HFFc6 (cell line): Measurements from ENCODE around the gene RCE1. TPM values are rescaled to one million over a fixed set of nuclear protein-coding genes. Genes with fewer than 3 reads are reported as not detected.

Experiments used
- DNase-seq: peaks from one replicate; pipeline ENCODE4 v3.0.0-alpha.2; 2018
- H3K27ac Mint-ChIP-seq: 2 replicates; pipeline ENCODE4 v1.8.0; 2020; ENCODE audit warnings: mild to moderate bottlenecking, mixed read lengths
- H3K27me3 Mint-ChIP-seq: 2 replicates; pipeline ENCODE4 v1.8.0; 2021; ENCODE audit warnings: mild to moderate bottlenecking, moderate library complexity, mixed read lengths; ENCODE audit not compliant: insufficient read depth
- H3K36me3 Mint-ChIP-seq: 2 replicates; pipeline ENCODE4 v1.8.0; 2021; ENCODE audit warnings: low read depth, mixed read lengths
- H3K4me1 Mint-ChIP-seq: 2 replicates; pipeline ENCODE4 v1.8.0; 2020; ENCODE audit warnings: low read depth, mixed read lengths
- H3K4me3 Mint-ChIP-seq: 2 replicates; pipeline ENCODE4 v1.8.0; 2020; ENCODE audit warnings: mild to moderate bottlenecking, moderate library complexity, mixed read lengths
- H3K9me3 Mint-ChIP-seq: 2 replicates; pipeline ENCODE4 v1.8.0; 2020; ENCODE audit warnings: mild to moderate bottlenecking, mixed read lengths
- total RNA-seq, 6 experiments: library from RNA; stranded (reverse); fragmentation: NEBNext Ultra II Directional; extraction: Animal tissue kit (Norgen Biotek cat#: 25700); gene quantifications; 2 replicates in 1 of 6; 3 replicates in 5 of 6; pipeline ENCODE4 v1.2.3, GENCODE V29; 2021
- TF ChIP-seq, protein P1 (sequence below): fragments of 200-600 bp; sonication (generic); IDR thresholded peaks from 2 replicates; pipeline ENCODE4 v1.5.0; 2021; ENCODE audit warnings: antibody characterized with exemption, mild to moderate bottlenecking

Gene RCE1
- total RNA-seq, 6 experiments from 2014 or later, result 13.7 to 18.5 (median 16.3) TPM

DNA sequence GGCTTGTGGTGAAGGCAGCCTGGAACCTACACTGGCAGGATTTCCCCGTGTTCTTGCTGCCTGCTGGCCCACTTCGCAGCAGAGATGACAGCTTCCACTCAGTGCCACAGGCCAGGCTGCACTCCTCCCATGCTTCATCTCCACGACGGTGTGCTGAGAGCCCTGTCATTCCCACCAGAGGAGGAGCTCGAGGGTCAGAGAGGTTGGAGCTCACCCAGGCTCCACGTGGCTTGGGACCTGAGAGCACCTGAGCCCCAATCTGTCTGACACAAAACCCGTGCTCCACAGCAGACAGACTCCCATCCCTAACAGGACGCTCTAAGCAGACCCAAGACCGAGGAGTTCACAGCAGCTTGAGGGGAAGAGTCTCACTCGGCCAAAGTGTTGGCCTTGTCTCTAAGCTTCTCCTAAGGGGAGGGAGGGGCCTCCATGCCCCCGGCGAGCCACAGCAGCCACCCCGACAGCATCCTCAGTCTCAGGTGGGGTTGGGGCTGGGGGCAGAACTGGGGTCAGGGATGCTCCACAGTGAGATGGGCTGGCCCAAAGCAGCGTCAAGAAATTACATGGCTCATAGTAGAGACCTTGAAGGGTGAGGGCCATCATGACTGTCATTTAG, 24.3 kb downstream of the RCE1 start:
- Mint-ChIP-seq H3K4me3 (no peak overlapping the region), H3K36me3 (peaks cover 4% of the 10 kb centered on the region; the same call in 1 of the 2 replicates), H3K4me1 (no peaks in the 10 kb centered on the region), H3K9me3 (no peaks in the 10 kb centered on the region), H3K27ac (no peak overlapping the region), H3K27me3 (peaks cover 6% of the 10 kb centered on the region)
- no peak for DNase-seq
- TF ChIP-seq, protein P1, sequence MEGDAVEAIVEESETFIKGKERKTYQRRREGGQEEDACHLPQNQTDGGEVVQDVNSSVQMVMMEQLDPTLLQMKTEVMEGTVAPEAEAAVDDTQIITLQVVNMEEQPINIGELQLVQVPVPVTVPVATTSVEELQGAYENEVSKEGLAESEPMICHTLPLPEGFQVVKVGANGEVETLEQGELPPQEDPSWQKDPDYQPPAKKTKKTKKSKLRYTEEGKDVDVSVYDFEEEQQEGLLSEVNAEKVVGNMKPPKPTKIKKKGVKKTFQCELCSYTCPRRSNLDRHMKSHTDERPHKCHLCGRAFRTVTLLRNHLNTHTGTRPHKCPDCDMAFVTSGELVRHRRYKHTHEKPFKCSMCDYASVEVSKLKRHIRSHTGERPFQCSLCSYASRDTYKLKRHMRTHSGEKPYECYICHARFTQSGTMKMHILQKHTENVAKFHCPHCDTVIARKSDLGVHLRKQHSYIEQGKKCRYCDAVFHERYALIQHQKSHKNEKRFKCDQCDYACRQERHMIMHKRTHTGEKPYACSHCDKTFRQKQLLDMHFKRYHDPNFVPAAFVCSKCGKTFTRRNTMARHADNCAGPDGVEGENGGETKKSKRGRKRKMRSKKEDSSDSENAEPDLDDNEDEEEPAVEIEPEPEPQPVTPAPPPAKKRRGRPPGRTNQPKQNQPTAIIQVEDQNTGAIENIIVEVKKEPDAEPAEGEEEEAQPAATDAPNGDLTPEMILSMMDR, result no peak

DNA sequence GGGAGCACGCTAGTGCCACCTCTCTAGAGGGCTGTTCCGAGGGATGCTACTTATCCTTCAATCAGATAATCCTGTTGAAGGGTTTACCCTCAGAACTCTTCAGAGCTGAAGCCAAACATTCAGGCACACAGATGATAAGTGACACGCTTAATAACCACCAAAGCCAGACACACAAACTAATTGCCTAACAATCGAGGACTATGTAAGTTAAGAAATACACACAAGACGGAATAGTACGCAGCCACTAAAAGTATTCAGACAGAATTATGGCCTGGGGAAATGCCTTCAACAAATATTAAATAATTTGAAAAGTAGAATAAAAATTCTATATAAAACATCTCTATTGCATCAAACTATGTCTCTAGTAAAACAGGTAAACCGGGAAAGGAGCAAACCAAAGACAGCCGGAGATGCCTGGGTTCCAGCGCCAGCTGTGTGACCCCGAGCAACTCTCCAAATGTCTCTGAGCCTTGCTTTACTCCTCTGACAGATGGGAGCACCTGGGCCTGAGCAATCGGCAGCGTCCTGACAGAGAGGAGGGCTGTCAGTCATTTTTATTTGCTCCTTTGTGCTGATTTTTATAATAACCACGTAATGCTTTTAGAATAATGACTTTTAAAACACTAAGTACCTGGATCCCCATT, 25.0 kb downstream of the RCE1 start:
- TF ChIP-seq, protein P1, result no peak
- H3K27me3 Mint-ChIP-seq, result peaks cover 3% of the 10 kb centered on the region
- no peak overlapping the region for H3K4me3 Mint-ChIP-seq
- no peak overlapping the region for H3K27ac Mint-ChIP-seq
- H3K36me3 Mint-ChIP-seq, result peaks cover 4% of the 10 kb centered on the region; the same call in 1 of the 2 replicates
- H3K9me3 Mint-ChIP-seq, result no peaks in the 10 kb centered on the region
- H3K4me1 Mint-ChIP-seq, result no peaks in the 10 kb centered on the region
- DNase-seq, result no peak

DNA sequence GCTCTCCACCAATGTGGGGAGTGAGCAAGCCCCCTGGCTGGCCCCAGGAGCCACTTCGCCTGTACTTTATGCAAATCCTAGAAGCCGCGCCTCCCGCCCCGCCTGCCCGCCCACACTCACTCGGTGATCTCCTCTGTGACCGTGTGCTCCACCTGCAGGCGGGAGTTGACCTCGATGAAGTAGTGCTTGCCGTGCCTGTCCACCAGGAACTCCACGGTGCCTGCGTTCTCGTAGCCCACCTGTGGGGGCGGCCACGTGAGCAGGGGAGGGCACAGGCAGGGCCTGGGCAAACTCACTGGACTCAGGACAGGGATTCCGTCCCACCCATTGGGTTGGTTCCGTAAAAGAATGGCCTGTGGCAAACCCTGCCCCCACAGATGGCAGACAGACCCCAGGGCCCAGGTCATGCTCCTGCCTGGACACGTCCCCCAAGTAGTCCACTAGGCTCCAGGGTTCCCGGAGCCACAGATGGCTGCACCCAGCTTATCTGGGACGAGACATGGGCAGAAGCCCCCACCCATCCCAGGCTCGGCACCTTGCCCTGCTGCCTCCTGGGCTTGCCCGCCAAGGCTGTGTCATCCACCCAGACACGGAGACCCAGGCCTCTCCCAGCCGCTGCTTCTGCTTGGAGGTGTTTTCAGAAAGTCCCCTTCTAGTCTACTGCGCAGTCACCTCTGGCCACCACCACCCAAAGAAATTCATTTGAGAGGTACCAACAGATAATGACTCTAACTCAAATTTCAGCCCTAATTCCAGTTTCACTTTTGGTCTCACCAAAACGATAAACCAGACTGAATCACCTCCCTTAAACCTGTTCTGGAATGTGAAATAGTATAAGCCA, 25.7 kb downstream of the RCE1 start:
- Mint-ChIP-seq H3K27ac (no peak overlapping the region), H3K27me3 (peaks cover 4% of the 10 kb centered on the region), H3K4me1 (no peaks in the 10 kb centered on the region), H3K9me3 (no peaks in the 10 kb centered on the region), H3K4me3 (no peak overlapping the region), H3K36me3 (peaks cover 4% of the 10 kb centered on the region; the same call in 1 of the 2 replicates)
- TF ChIP-seq, protein P1, result peak; percentile 24; the same call in 1 of the 2 replicates
- no peak for DNase-seq

DNA sequence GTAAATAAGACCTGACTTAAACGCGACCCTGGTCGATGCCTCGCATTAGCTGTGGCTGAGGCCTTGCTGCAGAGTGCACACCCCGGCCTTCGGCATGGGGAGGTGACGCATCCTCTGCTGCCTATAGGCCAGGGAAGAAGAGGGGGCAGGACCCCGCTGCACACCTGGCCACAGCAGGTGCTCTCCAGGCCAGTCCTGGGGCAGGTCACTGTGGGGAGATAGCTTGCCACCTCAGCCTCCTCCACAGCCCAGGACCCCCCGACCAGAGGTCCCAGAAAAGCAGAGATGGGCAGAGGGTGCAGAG, 26.3 kb downstream of the RCE1 start:
- H3K4me1 Mint-ChIP-seq, result no peaks in the 10 kb centered on the region
- no peak overlapping the region for H3K4me3 Mint-ChIP-seq
- TF ChIP-seq, protein P1, result no peak
- DNase-seq, result no peak
- peaks cover 4% of the 10 kb centered on the region for H3K27me3 Mint-ChIP-seq
- H3K36me3 Mint-ChIP-seq, result peaks cover 4% of the 10 kb centered on the region; the same call in 1 of the 2 replicates
- no peaks in the 10 kb centered on the region for H3K9me3 Mint-ChIP-seq
- H3K27ac Mint-ChIP-seq, result no peak overlapping the region

DNA sequence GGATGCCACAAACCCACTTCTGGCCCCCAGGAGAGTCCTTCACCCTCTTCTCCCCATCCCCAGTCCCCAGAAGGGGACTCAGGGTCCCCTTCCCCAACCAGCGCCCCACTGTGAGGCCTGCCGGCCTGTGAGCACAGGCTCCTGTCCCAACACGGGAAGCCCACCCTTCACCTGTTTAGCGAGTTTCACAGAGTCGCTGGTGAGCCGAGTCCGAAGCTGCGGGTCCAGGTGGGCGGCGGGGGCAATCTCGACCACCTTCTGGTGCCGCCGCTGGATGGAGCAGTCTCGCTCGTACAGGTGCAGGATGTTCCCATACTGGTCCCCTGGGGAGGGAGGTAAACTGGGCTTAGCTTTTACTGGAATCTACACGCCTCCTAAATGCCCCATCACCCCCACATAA, 26.9 kb downstream of the RCE1 start:
- TF ChIP-seq, protein P1, result no peak
- peaks cover 4% of the 10 kb centered on the region for H3K27me3 Mint-ChIP-seq
- no peak overlapping the region for H3K27ac Mint-ChIP-seq
- H3K36me3 Mint-ChIP-seq, result peaks cover 4% of the 10 kb centered on the region; the same call in 1 of the 2 replicates
- no peaks in the 10 kb centered on the region for H3K9me3 Mint-ChIP-seq
- H3K4me1 Mint-ChIP-seq, result no peaks in the 10 kb centered on the region
- H3K4me3 Mint-ChIP-seq, result no peak overlapping the region
- DNase-seq, result no peak
